Measurements from ENCODE around the gene DNMT3A. TPM values are rescaled to one million over a fixed set of nuclear protein-coding genes. Genes with fewer than 3 reads are reported as not detected.
A peak's percentile ranks its signal among the peaks of the same experiment; 100 is the strongest.

The DNMT3A gene
- total RNA-seq, 4 donors from 2014 or later, result 14.7 to 40.2 (median 18.3) TPM

DNA sequence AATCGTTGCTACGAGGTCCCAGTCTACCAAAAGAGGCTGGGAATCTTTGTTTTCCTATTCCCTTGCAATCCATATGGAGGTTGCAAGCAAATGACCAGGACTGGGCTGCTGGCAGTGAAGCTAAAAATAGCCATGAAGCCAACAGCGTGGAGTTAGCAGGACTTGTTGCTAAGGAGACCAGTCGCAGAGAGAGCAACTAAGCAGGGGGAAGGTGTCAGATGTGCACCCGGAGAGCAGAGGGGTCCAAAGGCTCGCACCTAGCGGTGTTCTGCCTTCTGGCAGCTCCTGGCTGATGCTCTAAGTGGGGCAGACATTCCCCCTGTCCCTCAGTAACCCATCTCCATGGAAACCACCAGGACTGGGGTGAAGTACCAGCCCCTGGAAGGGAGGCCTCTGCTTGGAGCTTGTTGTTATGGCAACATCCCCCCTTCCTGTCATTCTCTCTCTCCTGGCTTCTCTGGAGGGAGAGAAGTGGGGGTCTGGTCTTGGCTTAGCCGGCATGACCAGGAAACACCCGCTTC lies 84.6 kb downstream of the DNMT3A start:
- ATAC-seq, result peak; percentile 60
- H3K27ac ChIP-seq, result peak overlapping the region; percentile 25 to 78 (median 66)
- H3K4me1 ChIP-seq, result peaks cover 3 to 53% (median 15%) of the 10 kb centered on the region in 3 donors
- no peak overlapping the region for H3K4me3 ChIP-seq
- 17 to 40% methylated on average over 1 to 6 of the region's 9 CpGs for WGBS, 2 donors (ENCODE audit: low coverage in 1 of 2)
- no peak for TF ChIP-seq EP300 (IDR thresholded peaks at IDR 0.05)
- peaks cover 0 to 51% of the 10 kb centered on the region in 2 donors for H3K36me3 ChIP-seq
- H3K9me3 ChIP-seq, result no peaks in the 10 kb centered on the region
- no peaks in the 10 kb centered on the region for H3K27me3 ChIP-seq

GRCh38 chr2:25256488-25256875 lies 85.2 kb downstream of the DNMT3A start:
- Histone ChIP-seq H3K9me3 (no peaks in the 10 kb centered on the region), H3K4me1 (peaks cover 3 to 59% (median 20%) of the 10 kb centered on the region in 3 donors), H3K27ac (peak overlapping the region in 3 of 4 donors; percentile 56 to 78 (median 76)), H3K27me3 (no peaks in the 10 kb centered on the region), H3K4me3 (no peak overlapping the region), H3K36me3 (peaks cover 0 to 51% of the 10 kb centered on the region in 2 donors)
- TF ChIP-seq CTCF (IDR thresholded peaks at IDR 0.05) (no peak), POLR2A (IDR thresholded peaks at IDR 0.05) (no peak), POLR2AphosphoS5 (IDR thresholded peaks at IDR 0.05) (no peak), EP300 (IDR thresholded peaks at IDR 0.05) (no peak)
- WGBS, 2 donors (ENCODE audit: low coverage in 1 of 2), result 50 to 59% methylated on average over 2 of the region's 2 CpGs
- ATAC-seq, result no peak

GRCh38 chr2:25255745-25256487 lies 85.8 kb downstream of the DNMT3A start:
- peak overlapping the region in 2 of 4 donors; percentile 56 to 76 for H3K27ac ChIP-seq
- 85 to 94% methylated on average over 9 to 15 of the region's 15 CpGs for WGBS, 2 donors (ENCODE audit: low coverage in 1 of 2)
- no peaks in the 10 kb centered on the region for H3K9me3 ChIP-seq
- peaks cover 3 to 65% (median 23%) of the 10 kb centered on the region in 3 donors for H3K4me1 ChIP-seq
- no peak overlapping the region for H3K4me3 ChIP-seq
- no peaks in the 10 kb centered on the region for H3K27me3 ChIP-seq
- H3K36me3 ChIP-seq, result peaks cover 0 to 50% of the 10 kb centered on the region in 2 donors
- TF ChIP-seq EP300 (IDR thresholded peaks at IDR 0.05) (no peak), CTCF (IDR thresholded peaks at IDR 0.05) (no peak), POLR2AphosphoS5 (IDR thresholded peaks at IDR 0.05) (no peak), POLR2A (IDR thresholded peaks at IDR 0.05) (no peak)
- no peak for ATAC-seq

DNA sequence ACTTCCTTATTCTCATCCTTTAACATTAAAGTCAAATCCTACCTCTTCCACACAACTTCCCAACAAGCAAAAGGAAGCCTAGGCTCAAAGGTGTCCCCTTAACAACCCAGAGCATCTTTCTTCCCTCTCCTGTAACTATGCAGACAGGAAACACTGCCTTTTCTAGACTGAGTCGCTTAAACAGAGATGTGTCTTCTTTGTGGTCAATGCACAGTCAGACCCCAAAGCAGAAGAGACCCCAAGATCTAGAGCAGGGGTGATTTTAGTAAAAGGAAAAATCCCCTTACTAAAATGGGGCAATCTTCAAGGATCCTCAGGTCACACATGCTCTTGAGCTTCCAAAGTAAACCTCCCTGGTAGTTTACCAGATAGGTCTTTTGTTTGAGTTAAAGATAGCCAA lies 86.8 kb downstream of the DNMT3A start:
- peaks cover 3 to 71% (median 23%) of the 10 kb centered on the region in 3 donors for H3K4me1 ChIP-seq
- H3K4me3 ChIP-seq, result no peak overlapping the region

More for the DNA sequence above, 86.8 kb downstream of the DNMT3A start:
- Histone ChIP-seq H3K36me3 (peaks cover 0 to 40% of the 10 kb centered on the region in 2 donors), H3K9me3 (no peaks in the 10 kb centered on the region), H3K27me3 (no peaks in the 10 kb centered on the region), H3K27ac (no peak overlapping the region)
- no peak for ATAC-seq
- no peak for TF ChIP-seq POLR2AphosphoS5 (IDR thresholded peaks at IDR 0.05)
- TF ChIP-seq EP300 (IDR thresholded peaks at IDR 0.05), result no peak
- TF ChIP-seq CTCF (IDR thresholded peaks at IDR 0.05), result no peak
- TF ChIP-seq POLR2A (IDR thresholded peaks at IDR 0.05), result no peak
- WGBS, 2 donors (ENCODE audit: low coverage in 1 of 2), result 86% methylated on average over 1 of the region's 1 CpG; no CpG with 5 or more reads in 1 of the 2 donors
